Stimulated activated CD8-positive, alpha-beta memory T cell treated with anti-CD3 and anti-CD28 coated beads, Interleukin-7, amount 100 ng/mL, for 1 hour (primary cell): ENCODE results near the gene RNF20.
A peak's percentile ranks its signal among the peaks of the same experiment; 100 is the strongest.
"Not testable (repeated sequence)": the region's sequence is repeated elsewhere in the genome, so short reads cannot be mapped to it uniquely, and the experiment has no call there.

Experiments used
- DNase-seq, 2 donors: peaks; one replicate each; pipeline ENCODE4 v3.0.0-alpha.2; 2020; ENCODE audit warnings: low read depth in 2 of 2

RNF20 gene

DNA sequence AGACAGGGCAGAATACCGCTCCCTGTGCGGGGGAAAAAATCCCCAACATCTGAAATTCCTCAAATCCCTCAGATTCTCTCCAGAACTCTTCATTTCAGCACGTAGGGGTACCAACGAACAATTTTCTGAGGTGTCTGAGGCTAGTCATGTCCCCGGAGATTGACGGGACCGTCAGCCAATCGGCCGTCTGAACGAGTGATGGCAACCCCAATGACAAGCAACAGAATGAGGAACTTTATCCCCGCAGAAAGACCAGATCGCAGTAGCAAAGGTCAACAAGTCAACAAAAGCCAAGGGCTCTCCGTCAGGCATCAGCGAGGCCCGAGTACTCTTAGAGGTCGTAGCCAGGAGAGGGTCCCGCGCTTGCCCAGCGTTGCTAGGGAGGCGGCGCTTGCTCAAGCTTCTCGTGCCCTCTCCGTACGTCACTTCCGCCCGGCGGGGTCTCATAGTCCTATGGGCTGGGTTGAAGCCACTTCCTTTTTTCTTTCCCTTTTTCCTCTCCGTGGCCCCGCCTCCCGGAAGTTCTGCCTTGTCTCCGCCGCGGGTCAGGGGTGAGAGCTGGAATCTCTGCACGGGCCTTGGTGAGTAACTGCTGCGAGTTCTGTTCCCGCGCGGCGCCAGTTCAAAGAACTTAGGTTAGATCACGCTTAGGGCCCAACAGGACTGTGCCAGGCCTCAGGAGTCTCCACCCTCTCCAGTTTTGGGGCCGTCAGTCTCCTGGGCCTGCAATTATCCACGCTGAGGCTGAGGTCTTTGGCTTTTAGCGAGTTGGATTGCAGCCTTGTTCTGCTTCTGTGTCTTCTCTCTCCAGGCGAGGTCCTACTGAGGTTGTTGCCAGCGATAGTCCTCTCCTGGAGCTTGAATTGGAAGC, at the start of gene RNF20:
RNF20 (plus strand) TSS at position 520 of the 871 bp plus-strand sequence. CDS start 1,571 bp downstream, outside the sequence.
- DNase-seq: peak; percentile 96 to 99

DNA sequence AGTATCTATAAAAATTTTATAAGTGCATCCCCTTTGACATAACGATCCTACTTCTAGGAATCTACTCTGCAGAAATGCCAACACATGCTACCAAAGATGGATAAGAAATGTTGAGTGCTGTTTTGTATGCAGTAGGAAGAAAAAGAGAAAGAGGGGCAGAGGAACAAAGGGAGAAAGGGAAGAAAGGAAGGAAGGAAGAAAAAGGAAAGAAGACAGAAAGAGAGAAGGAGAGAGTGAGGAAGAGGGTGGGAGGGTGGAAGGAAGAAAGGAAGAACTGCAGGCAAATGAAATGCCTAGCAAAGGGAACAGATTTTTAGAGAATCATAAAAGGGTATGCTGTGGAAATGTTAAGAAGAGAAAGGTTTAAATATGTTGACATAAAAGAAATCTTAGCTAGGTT, 49.6 kb upstream of the RNF20 start:
- no peak for DNase-seq

- no peak for DNase-seq
Measured at GRCh38 chr9:101485924-101486692, 47.5 kb upstream of the RNF20 start.

DNA sequence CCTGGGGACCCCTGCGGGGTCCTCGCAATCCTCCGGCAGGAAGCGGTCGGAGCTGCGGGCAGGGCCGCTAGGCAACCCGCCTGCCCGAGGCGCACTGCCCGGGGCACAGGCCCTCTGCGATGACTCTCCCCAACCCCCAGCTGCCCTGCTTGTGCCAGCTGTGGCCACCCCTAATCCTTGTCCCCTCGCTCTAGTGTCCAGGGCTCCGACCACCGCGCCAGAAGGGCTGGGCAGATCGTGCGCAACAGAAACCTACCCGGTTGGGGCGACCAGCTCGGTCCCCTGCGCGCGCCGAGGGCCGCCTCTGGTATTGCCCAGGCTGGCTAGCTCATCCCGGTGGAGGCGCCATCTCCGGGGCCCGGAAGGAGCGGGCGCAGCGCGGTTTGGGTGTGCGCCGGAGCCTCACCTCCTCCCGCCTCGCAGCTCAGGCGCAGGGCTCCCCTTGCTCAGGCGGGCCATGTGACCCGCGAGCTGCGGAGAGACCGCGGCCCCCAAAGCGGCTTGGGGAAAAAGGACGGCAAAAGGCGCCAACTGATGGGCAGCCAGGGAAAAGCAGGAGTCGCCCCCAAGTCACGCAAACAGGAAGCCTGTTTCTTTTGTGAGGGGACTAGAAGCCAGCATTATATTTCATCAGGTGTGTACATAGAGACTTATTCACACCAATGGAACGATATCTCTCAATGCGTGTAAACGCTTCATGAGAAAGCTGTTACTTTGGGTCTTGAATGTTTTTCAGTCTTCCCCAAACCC, 46.8 kb upstream of the RNF20 start:
- DNase-seq: no peak

DNA sequence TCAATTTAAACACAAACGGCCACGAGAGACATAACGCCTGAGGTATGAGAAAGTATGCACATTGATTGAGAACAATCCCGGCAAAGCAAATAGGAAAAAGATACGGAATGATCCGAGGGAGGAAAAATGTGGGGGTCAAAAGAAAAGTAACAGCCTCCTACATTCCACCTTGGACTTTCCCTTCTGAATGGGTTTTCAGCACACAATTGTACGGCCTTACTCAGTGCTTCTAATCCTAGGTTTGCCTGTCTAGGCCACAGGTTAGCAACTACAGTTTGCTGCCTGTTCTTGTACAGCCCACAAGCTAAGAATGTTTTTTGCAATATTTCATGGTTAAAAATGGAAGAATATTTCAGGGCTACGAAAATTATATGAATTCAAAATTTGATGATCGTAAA, 46.2 kb upstream of the RNF20 start:
- no peak for DNase-seq

GRCh38 chr9:101495810-101496209, 37.8 kb upstream of the RNF20 start:
- no peak for DNase-seq

DNA sequence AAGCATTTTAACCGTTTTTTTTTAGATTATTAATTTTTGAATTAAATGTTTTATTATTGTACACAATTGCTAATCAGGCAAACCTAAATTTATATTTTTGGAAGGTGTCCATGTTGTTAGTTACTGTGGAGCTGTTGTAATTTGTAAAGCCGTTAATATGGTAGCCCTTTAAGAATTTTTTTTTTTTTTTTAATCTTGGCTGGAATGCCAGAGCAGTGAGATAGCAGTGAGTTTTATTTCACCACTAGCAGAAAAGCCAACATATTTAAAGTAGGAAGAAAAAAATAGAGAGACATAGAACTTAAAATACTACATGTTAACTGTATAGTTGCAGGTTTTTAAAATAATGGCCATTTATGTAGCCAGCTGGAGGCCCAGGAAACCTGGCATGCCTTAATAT, 35.3 kb upstream of the RNF20 start:
- DNase-seq: no peak

- no peak for DNase-seq
Measured at GRCh38 chr9:101504188-101504587, 29.5 kb upstream of the RNF20 start.

- DNase-seq: no peak
Measured at GRCh38 chr9:101508211-101508610, 25.4 kb upstream of the RNF20 start.

DNA sequence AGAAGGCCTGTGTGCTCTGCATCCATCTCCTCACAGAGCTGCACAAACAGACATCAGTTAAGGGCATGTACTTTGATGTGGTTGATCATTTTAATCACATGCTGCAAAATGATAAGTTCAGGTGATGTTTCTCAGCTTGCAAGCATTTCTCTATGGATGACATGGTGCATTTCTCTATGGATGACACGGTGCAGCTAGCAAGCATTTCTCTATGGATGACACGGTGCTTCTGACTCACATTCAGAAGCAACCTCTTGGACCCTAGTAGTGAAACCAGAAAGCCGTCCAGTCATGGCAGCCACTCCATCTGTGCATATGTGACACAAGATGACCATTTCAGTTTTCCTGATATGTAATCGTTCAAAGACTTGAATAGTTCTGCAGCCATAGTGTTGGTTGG, 24.1 kb upstream of the RNF20 start:
- DNase-seq: no peak

- DNase-seq: no peak
Measured at GRCh38 chr9:101510459-101510858, 23.2 kb upstream of the RNF20 start.

DNA sequence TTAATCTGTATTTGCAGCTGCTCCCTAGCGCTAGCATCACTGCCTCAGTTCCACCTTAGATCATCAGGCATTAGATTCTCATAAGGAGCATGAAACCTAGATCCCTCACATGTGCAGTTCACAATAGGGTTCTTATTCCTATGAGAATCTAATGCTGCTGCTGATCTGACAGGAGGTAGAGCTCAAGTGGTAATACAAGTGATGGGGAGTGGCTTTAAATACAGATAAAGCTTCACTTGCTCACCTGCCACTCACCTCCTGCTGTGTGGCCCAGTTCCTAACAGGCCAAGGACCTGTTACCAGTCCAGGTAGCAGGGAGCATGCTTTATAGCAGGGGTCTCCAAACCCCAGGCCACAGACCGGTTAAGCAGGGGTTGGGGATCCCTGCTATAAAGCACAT, 22.6 kb upstream of the RNF20 start:
- DNase-seq: no peak

DNA sequence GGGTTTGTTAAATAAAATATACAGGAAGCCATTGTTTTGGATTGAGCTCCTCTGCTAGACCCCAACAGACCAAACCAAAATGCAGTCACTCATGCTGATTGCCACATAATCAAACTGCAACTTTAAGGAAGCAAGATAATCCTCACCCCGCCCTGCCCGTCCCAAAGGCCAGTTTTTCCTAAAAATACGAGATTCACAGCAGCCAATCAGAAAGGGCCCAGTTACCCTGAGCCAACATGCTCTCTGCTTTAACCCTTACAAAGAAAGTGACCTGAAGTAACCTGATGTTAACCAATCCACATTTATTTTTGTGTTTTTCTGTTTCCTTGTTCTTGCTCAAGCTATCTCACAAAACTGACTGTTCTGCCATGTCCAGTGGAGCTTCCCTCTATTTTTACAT, 21.5 kb upstream of the RNF20 start:
- no peak for DNase-seq

GRCh38 chr9:101513351-101513750, 20.3 kb upstream of the RNF20 start:
- DNase-seq: no peak

DNA sequence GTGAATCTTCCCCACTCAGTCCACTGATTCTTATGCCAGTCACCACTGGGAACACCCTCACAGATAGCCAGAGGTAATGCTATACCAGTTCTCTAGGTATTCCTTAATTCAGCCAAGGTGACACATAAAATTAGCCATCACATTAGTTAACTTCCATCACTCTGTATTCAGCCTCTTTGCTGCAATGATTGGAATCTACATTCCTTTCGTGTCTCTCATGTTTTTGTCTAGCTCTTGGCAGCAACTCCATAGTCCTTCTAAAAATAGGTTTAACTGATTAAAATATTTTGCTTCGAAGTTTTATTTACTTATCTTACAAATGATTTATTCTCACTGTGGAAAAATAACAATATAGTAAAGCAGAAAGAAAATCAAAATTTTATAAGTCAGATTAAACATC, 19.6 kb upstream of the RNF20 start:
- no peak for DNase-seq

- no peak for DNase-seq
Measured at GRCh38 chr9:101516655-101517054, 17.0 kb upstream of the RNF20 start.

GRCh38 chr9:101518489-101518888, 15.2 kb upstream of the RNF20 start:
- DNase-seq: not testable (repeated sequence)

DNA sequence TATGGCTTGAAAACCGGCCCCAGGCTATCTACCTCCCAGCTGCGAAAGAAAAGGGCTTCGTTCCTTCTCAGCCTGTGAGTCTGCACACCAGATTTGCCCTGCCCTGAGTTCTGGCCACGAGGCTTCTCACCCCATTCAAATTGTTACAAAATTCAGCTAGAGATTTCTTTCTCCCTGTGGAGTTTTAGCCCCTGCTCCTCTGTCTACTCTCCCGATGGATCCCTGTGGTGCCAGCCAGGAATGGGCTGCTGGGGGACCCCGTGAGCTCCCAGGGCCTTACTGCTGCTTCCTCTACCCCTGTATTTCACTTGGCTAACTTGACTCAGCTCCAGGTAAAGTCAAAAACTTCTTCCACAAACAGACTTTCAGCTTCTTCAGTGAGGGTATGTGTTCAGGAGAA, 9.3 kb upstream of the RNF20 start:
- DNase-seq: no peak

DNA sequence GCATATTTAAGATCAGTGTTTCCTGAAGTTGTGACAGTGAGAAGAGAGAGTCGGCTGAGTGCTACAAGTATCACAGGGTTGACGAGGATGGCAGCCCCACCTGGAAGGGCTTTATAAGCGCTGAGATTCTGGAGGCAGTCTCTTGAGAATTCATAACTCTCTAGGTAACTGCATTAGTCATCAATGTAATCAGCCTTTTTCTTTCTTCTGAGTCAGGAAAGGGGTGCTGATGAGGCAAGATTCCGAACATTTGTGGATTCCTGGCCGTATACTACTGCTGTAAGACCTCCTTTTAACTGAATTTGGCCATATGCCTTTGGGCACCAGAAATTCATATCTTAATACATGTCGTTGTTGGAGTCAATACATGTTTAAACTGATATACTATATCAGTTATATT, 6.6 kb upstream of the RNF20 start:
- no peak for DNase-seq

- no peak for DNase-seq
Measured at GRCh38 chr9:101528015-101528414, 5.6 kb upstream of the RNF20 start.

- peak; percentile 37 to 43 for DNase-seq
Measured at GRCh38 chr9:101530076-101530711, 3.5 kb upstream of the RNF20 start.

GRCh38 chr9:101536351-101536750, 2.7 kb downstream of the RNF20 start:
- no peak for DNase-seq
